ENCODE results near the gene MNAT1. TPM values are rescaled to one million over a fixed set of nuclear protein-coding genes. Genes with fewer than 3 reads are reported as not detected.

The MNAT1 gene
- polyA plus RNA-seq, 1 of the 3 experiments (the other 2 are of a cell fraction), result 38.9 TPM

DNA sequence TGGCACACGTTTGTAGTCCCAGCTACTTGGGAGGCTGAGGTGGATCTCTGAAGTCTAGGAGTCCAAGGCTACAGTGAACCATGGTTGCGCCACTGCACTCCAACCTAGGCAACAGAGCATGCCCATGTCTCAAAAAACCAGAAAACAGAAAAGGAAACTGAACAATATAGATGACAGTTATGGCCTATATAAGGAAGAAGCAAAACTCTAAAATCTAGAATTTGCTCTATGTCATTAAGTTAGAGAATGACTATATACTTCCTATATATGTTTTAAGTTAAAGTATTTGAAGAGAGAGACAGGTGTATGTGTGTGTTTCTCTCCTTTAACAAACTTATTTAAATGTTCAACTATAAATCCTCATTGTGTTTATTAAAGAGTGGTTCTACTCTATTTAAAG is 65.8 kb downstream of the MNAT1 start:
- peaks cover 5% of the 10 kb centered on the region; the same call in 1 of the 2 replicates for H3K79me2 ChIP-seq (ENCODE audit: insufficient read depth)
- H2AFZ ChIP-seq (ENCODE audit: low read depth), result no peak overlapping the region
- H3K36me3 ChIP-seq (replicated peaks in 1 of 2; ENCODE audit: control insufficient read depth in 1 of 2, insufficient read depth in 2 of 2, low read length in 1 of 2), result peaks cover 19 to 56% of the 10 kb centered on the region in 2 experiments
- WGBS (ENCODE audit: low lambda C conversion rate), result 100% methylated on average over 2 of the region's 2 CpGs
- no peak overlapping the region for H3K9ac ChIP-seq
- no peak overlapping the region for H3K4me3 ChIP-seq (ENCODE audit: low read depth in 2 of 2, low read length in 1 of 2)
- H3K27me3 ChIP-seq (ENCODE audit: insufficient read depth), result no peaks in the 10 kb centered on the region
- no peak overlapping the region for H3K4me2 ChIP-seq
- H3F3A ChIP-seq (replicated peaks; ENCODE audit: insufficient read depth), result peaks cover 11% of the 10 kb centered on the region
- H4K20me1 ChIP-seq (ENCODE audit: insufficient read depth), result no peaks in the 10 kb centered on the region
- POLR2A ChIA-PET, result no interaction called here
- no peak for DNase-seq
- H3K9me2 ChIP-seq, result no peaks in the 10 kb centered on the region
- CTCF ChIA-PET, result no interaction called here
- H3K9me3 ChIP-seq, result no peaks in the 10 kb centered on the region
- TF ChIP-seq IRF3 (IDR thresholded peaks at IDR 0.05; ENCODE audit: low read depth, low read length) (no peak), SMC3 (IDR thresholded peaks at IDR 0.05; ENCODE audit: low read depth, low read length) (no peak), RAD21 (IDR thresholded peaks at IDR 0.05; ENCODE audit: low read length) (no peak), FOXM1 (IDR thresholded peaks at IDR 0.05; ENCODE audit: low read depth) (no peak), RCOR1 (IDR thresholded peaks at IDR 0.05; ENCODE audit: low read length) (no peak), TCF12 (IDR thresholded peaks at IDR 0.05) (no peak), GABPA (IDR thresholded peaks at IDR 0.05; ENCODE audit: low read depth) (no peak), CHD2 (IDR thresholded peaks at IDR 0.05; ENCODE audit: low read length, partially characterized antibody) (no peak), YY1 (IDR thresholded peaks at IDR 0.05; ENCODE audit: low read depth) (no peak), JUND (IDR thresholded peaks at IDR 0.05) (no peak), RXRA (IDR thresholded peaks at IDR 0.05; ENCODE audit: borderline replicate concordance, low read depth) (no peak), TAF1 (IDR thresholded peaks at IDR 0.05; ENCODE audit: borderline replicate concordance, low read depth, low read length) (no peak), MEF2A (IDR thresholded peaks at IDR 0.05; ENCODE audit: borderline replicate concordance, low read depth) (no peak), SIN3A (IDR thresholded peaks at IDR 0.05; ENCODE audit: borderline replicate concordance, low read depth, low read length) (no peak), ZBTB33 (IDR thresholded peaks at IDR 0.05; ENCODE audit: borderline replicate concordance, low read depth) (no peak), GATA2 (CRISPR knock-in tag; IDR thresholded peaks at IDR 0.05) (no peak)
- no peak overlapping the region for H3K27ac ChIP-seq (ENCODE audit: low read depth in 2 of 2, low read length in 1 of 2)
- no peaks in the 10 kb centered on the region for H3K4me1 ChIP-seq (ENCODE audit: control insufficient read depth in 1 of 2, insufficient read depth in 2 of 2, low read depth in 1 of 2, low read length in 1 of 2)

DNA sequence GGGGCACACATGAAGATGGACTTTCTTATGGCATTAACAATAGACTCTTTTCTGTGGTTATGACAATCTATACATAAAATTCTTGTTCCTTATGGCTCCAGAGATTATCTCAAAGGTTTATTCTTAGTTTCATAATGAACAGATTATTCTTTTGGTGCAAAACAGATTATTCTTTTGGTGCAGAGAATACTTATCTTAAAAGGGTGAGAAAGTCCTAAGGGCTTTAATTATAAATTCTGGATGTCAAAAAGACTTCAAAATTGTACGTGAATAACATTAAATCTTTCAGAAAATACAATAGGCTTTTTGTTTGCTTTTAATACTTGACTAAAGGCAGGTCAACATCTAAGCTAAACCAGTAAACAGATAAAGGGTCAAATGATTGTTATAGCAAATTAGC is 69.3 kb downstream of the MNAT1 start:
- H3K9ac ChIP-seq, result no peak overlapping the region
- no peak for DNase-seq
- no peak overlapping the region for H2AFZ ChIP-seq (ENCODE audit: low read depth)
- ChIA-PET CTCF (no interaction called here), POLR2A (no interaction called here)
- H4K20me1 ChIP-seq (ENCODE audit: insufficient read depth), result no peaks in the 10 kb centered on the region
- H3K4me1 ChIP-seq (ENCODE audit: control insufficient read depth in 1 of 2, insufficient read depth in 2 of 2, low read depth in 1 of 2, low read length in 1 of 2), result no peaks in the 10 kb centered on the region; a peak in 1 of 4 replicates
- H3K4me2 ChIP-seq, result no peak overlapping the region
- WGBS (ENCODE audit: low lambda C conversion rate), result 90% methylated on average over 1 of the region's 1 CpG
- no peaks in the 10 kb centered on the region for H3K9me3 ChIP-seq
- H3K27me3 ChIP-seq (ENCODE audit: insufficient read depth), result no peaks in the 10 kb centered on the region
- H3K4me3 ChIP-seq (ENCODE audit: low read depth in 2 of 2, low read length in 1 of 2), result no peak overlapping the region
- no peak overlapping the region for H3K27ac ChIP-seq (ENCODE audit: low read depth in 2 of 2, low read length in 1 of 2)
- H3F3A ChIP-seq (replicated peaks; ENCODE audit: insufficient read depth), result peaks cover 24% of the 10 kb centered on the region
- no peaks in the 10 kb centered on the region for H3K9me2 ChIP-seq
- H3K36me3 ChIP-seq (replicated peaks in 1 of 2; ENCODE audit: control insufficient read depth in 1 of 2, insufficient read depth in 2 of 2, low read length in 1 of 2), result peaks cover 15 to 35% of the 10 kb centered on the region in 2 experiments
- no peak for TF ChIP-seq FOXM1 (IDR thresholded peaks at IDR 0.05; ENCODE audit: low read depth)
- TF ChIP-seq TAF1 (IDR thresholded peaks at IDR 0.05; ENCODE audit: borderline replicate concordance, low read depth, low read length), result no peak
- TF ChIP-seq USF1 (IDR thresholded peaks at IDR 0.05; ENCODE audit: borderline replicate concordance, low read depth), result no peak
- TF ChIP-seq MXI1 (IDR thresholded peaks at IDR 0.05; ENCODE audit: low read depth, low read length), result no peak
- no peak for TF ChIP-seq RAD21 (IDR thresholded peaks at IDR 0.05; ENCODE audit: low read length)
- TF ChIP-seq, protein P1, sequence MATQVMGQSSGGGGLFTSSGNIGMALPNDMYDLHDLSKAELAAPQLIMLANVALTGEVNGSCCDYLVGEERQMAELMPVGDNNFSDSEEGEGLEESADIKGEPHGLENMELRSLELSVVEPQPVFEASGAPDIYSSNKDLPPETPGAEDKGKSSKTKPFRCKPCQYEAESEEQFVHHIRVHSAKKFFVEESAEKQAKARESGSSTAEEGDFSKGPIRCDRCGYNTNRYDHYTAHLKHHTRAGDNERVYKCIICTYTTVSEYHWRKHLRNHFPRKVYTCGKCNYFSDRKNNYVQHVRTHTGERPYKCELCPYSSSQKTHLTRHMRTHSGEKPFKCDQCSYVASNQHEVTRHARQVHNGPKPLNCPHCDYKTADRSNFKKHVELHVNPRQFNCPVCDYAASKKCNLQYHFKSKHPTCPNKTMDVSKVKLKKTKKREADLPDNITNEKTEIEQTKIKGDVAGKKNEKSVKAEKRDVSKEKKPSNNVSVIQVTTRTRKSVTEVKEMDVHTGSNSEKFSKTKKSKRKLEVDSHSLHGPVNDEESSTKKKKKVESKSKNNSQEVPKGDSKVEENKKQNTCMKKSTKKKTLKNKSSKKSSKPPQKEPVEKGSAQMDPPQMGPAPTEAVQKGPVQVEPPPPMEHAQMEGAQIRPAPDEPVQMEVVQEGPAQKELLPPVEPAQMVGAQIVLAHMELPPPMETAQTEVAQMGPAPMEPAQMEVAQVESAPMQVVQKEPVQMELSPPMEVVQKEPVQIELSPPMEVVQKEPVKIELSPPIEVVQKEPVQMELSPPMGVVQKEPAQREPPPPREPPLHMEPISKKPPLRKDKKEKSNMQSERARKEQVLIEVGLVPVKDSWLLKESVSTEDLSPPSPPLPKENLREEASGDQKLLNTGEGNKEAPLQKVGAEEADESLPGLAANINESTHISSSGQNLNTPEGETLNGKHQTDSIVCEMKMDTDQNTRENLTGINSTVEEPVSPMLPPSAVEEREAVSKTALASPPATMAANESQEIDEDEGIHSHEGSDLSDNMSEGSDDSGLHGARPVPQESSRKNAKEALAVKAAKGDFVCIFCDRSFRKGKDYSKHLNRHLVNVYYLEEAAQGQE (IDR thresholded peaks at IDR 0.05; ENCODE audit: low read depth, low read length), result no peak
- TF ChIP-seq EP300 (IDR thresholded peaks at IDR 0.05; ENCODE audit: borderline replicate concordance in 1 of 2, low read depth in 1 of 2, low read length in 1 of 2), result no peak
- no peak for TF ChIP-seq POLR2AphosphoS5 (IDR thresholded peaks at IDR 0.05; ENCODE audit: low read depth, low read length)
- TF ChIP-seq SIN3A (IDR thresholded peaks at IDR 0.05; ENCODE audit: borderline replicate concordance, low read depth, low read length), result no peak
- no peaks in the 10 kb centered on the region for H3K79me2 ChIP-seq (ENCODE audit: insufficient read depth)
